HEK293 (cell line): ENCODE results near the gene SMNDC1.

Source experiments
- CTCF ChIP-seq: fragments of 450-650 bp; formaldehyde crosslinking; IDR thresholded peaks from 2 replicates; pipeline ENCODE4 v1.5.1; 2016; ENCODE audit warnings: missing biosample characterization, missing genetic modification characterization
- SALL2 ChIP-seq: fragments of 450-650 bp; formaldehyde crosslinking; IDR thresholded peaks from 2 replicates; pipeline ENCODE4 v1.5.0; 2017; ENCODE audit warnings: missing biosample characterization, mild to moderate bottlenecking, missing genetic modification characterization, borderline replicate concordance
- ZNF202 ChIP-seq: fragments of 450-650 bp; formaldehyde crosslinking; IDR thresholded peaks from 2 replicates; pipeline ENCODE4 v1.5.1; 2016; ENCODE audit warnings: missing biosample characterization, missing genetic modification characterization, borderline replicate concordance
- ZNF24 ChIP-seq: fragments of 450-650 bp; formaldehyde crosslinking; IDR thresholded peaks from 2 replicates; pipeline ENCODE4 v1.5.1; 2016; ENCODE audit warnings: missing biosample characterization, missing genetic modification characterization
- ZNF513 ChIP-seq: fragments of 450-650 bp; IDR thresholded peaks from 2 replicates; pipeline ENCODE4 v1.5.1; 2018; ENCODE audit warnings: missing biosample characterization, missing genetic modification characterization
- ZNF639 ChIP-seq: fragments of 450-650 bp; formaldehyde crosslinking; IDR thresholded peaks from 2 replicates; pipeline ENCODE4 v1.5.1; 2016; ENCODE audit warnings: missing biosample characterization, missing genetic modification characterization
- ZNF785 ChIP-seq: fragments of 450-650 bp; formaldehyde crosslinking; IDR thresholded peaks from 2 replicates; pipeline ENCODE4 v1.5.1; 2016; ENCODE audit warnings: missing biosample characterization, missing genetic modification characterization
- TF ChIP-seq, protein P1 (sequence below): fragments of 450-650 bp; formaldehyde crosslinking; IDR thresholded peaks from 2 replicates; pipeline ENCODE4 v1.5.1; 2016; ENCODE audit warnings: missing biosample characterization, missing genetic modification characterization

- TF ChIP-seq ZNF639 (tag by site-specific recombination) (no peak), ZNF785 (tag by site-specific recombination) (no peak), ZNF513 (no peak), ZNF202 (tag by site-specific recombination) (no peak), ZNF24 (tag by site-specific recombination) (no peak), CTCF (tag by site-specific recombination) (no peak), SALL2 (tag by site-specific recombination) (no peak)
- TF ChIP-seq, protein P1, sequence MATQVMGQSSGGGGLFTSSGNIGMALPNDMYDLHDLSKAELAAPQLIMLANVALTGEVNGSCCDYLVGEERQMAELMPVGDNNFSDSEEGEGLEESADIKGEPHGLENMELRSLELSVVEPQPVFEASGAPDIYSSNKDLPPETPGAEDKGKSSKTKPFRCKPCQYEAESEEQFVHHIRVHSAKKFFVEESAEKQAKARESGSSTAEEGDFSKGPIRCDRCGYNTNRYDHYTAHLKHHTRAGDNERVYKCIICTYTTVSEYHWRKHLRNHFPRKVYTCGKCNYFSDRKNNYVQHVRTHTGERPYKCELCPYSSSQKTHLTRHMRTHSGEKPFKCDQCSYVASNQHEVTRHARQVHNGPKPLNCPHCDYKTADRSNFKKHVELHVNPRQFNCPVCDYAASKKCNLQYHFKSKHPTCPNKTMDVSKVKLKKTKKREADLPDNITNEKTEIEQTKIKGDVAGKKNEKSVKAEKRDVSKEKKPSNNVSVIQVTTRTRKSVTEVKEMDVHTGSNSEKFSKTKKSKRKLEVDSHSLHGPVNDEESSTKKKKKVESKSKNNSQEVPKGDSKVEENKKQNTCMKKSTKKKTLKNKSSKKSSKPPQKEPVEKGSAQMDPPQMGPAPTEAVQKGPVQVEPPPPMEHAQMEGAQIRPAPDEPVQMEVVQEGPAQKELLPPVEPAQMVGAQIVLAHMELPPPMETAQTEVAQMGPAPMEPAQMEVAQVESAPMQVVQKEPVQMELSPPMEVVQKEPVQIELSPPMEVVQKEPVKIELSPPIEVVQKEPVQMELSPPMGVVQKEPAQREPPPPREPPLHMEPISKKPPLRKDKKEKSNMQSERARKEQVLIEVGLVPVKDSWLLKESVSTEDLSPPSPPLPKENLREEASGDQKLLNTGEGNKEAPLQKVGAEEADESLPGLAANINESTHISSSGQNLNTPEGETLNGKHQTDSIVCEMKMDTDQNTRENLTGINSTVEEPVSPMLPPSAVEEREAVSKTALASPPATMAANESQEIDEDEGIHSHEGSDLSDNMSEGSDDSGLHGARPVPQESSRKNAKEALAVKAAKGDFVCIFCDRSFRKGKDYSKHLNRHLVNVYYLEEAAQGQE (tag by site-specific recombination) = no peak
Measured at GRCh38 chr10:110300486-110300986, 4.2 kb downstream of the SMNDC1 start.
